ENCODE results near the gene PDS5B.

DNA sequence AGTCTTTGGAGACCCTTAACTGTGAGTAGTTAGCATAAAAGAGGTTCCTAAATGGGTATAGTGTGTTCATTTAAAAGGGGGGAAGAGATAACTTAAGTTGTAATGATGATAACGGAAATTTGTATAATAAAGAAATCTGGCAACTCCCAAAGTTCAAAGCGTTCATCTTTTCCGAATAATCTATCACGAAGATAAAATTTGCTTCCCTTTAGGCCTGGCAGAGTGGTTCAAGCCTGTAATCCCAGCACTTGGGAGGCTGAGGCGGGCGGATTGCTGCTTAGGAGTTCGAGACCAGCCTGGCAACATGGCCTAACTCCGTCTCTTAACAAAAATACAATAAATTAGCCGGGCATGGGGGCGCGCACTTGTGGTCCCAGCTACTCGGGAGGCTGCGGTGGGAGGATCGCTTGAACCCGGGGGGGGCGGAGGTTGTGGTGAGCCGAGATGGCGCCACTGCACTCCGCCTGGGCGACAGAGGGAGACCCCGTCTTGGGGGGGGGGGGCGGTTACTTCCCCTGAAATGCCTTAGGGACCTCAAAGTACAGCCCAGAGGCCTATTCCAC is 48.6 kb upstream of the PDS5B start:
- TF ChIP-seq, protein P1, sequence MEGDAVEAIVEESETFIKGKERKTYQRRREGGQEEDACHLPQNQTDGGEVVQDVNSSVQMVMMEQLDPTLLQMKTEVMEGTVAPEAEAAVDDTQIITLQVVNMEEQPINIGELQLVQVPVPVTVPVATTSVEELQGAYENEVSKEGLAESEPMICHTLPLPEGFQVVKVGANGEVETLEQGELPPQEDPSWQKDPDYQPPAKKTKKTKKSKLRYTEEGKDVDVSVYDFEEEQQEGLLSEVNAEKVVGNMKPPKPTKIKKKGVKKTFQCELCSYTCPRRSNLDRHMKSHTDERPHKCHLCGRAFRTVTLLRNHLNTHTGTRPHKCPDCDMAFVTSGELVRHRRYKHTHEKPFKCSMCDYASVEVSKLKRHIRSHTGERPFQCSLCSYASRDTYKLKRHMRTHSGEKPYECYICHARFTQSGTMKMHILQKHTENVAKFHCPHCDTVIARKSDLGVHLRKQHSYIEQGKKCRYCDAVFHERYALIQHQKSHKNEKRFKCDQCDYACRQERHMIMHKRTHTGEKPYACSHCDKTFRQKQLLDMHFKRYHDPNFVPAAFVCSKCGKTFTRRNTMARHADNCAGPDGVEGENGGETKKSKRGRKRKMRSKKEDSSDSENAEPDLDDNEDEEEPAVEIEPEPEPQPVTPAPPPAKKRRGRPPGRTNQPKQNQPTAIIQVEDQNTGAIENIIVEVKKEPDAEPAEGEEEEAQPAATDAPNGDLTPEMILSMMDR (IDR thresholded peaks at IDR 0.05 in 4 of 5, conservative IDR thresholded peaks at IDR 0.05 in 1 of 5) = no peak
- TF ChIP-seq POLR2A (IDR thresholded peaks at IDR 0.05) = no peak

Data from gastrocnemius medialis (tissue), 4 donors.